Measurements from ENCODE around the gene NPEPL1.

The NPEPL1 gene

GRCh38 chr20:58676161-58676560 lies 16.4 kb upstream of the NPEPL1 start:
- no peak overlapping the region for H3K27ac ChIP-seq
- TF ChIP-seq CTCF (conservative IDR thresholded peaks at IDR 0.05) = no peak

- no peak overlapping the region for H3K27ac ChIP-seq
- no peak for TF ChIP-seq CTCF (conservative IDR thresholded peaks at IDR 0.05)
Observed at GRCh38 chr20:58677079-58677604, 15.5 kb upstream of the NPEPL1 start.

GRCh38 chr20:58677808-58678207 lies 14.8 kb upstream of the NPEPL1 start:
- no peak for TF ChIP-seq CTCF (conservative IDR thresholded peaks at IDR 0.05)
- no peak overlapping the region for H3K27ac ChIP-seq

GRCh38 chr20:58678806-58679205 lies 13.8 kb upstream of the NPEPL1 start:
- H3K27ac ChIP-seq = no peak overlapping the region
- no peak for TF ChIP-seq CTCF (conservative IDR thresholded peaks at IDR 0.05)

- no peak for TF ChIP-seq CTCF (conservative IDR thresholded peaks at IDR 0.05)
- H3K27ac ChIP-seq = no peak overlapping the region
Observed at GRCh38 chr20:58682656-58683531, 9.7 kb upstream of the NPEPL1 start.

- H3K27ac ChIP-seq = no peak overlapping the region
- TF ChIP-seq CTCF (conservative IDR thresholded peaks at IDR 0.05) = no peak
Observed at GRCh38 chr20:58684291-58684690, 8.3 kb upstream of the NPEPL1 start.

- H3K27ac ChIP-seq = no peak overlapping the region
- no peak for TF ChIP-seq CTCF (conservative IDR thresholded peaks at IDR 0.05)
Observed at GRCh38 chr20:58685988-58686387, 6.6 kb upstream of the NPEPL1 start.
